Lung (tissue), 12 donors: ENCODE data around the gene ADCY1. TPM values are rescaled to one million over a fixed set of nuclear protein-coding genes. Genes with fewer than 3 reads are reported as not detected.

Experiments
- ATAC-seq: fragments of 200-7000 bp; cut with Tn5 transposase; one replicate; pipeline ENCODE4 v1.9.1; 2020; ENCODE audit warnings: moderate number of reproducible peaks; ENCODE audit not compliant: insufficient read depth, low FRiP score
- DNase-seq, 3 donors: peaks; one replicate each; pipeline ENCODE4 v3.0.0-alpha.2; 2013 to 2017
- H3K27ac ChIP-seq, 2 donors: one replicate each; pipeline ENCODE4 v1.5.1; 2013; ENCODE audit warnings: mild to moderate bottlenecking in 2 of 2, moderate library complexity in 2 of 2, control low read depth in 1 of 2, inconsistent platforms in 1 of 2, low read depth in 1 of 2, low read length in 1 of 2
- H3K27me3 ChIP-seq, 3 donors: one replicate each; pipeline ENCODE4 v1.5.1; 2013; ENCODE audit warnings: low read length in 2 of 3; ENCODE audit not compliant: control insufficient read depth in 3 of 3, insufficient read depth in 3 of 3
- H3K36me3 ChIP-seq, 4 donors: one replicate each; pipeline ENCODE4 v1.5.1; 2013; ENCODE audit warnings: low read length in 4 of 4, mild to moderate bottlenecking in 1 of 4, moderate library complexity in 1 of 4; ENCODE audit not compliant: control insufficient read depth in 4 of 4, insufficient read depth in 4 of 4
- H3K4me1 ChIP-seq, 5 donors: one replicate each; pipeline ENCODE4 v1.5.1; 2013; ENCODE audit warnings: low read length in 5 of 5, mild to moderate bottlenecking in 2 of 5, moderate library complexity in 1 of 5; ENCODE audit not compliant: control insufficient read depth in 5 of 5, insufficient read depth in 5 of 5
- H3K4me3 ChIP-seq: one replicate; pipeline ENCODE4 v1.5.1; 2013; ENCODE audit warnings: mild to moderate bottlenecking, control low read depth, moderate library complexity
- H3K9ac ChIP-seq, 2 donors: one replicate each; pipeline ENCODE4 v1.5.1; 2013; ENCODE audit warnings: low read length in 2 of 2, control low read depth in 1 of 2; ENCODE audit not compliant: insufficient read depth in 1 of 2
- H3K9me3 ChIP-seq, 4 donors: one replicate each; pipeline ENCODE4 v1.5.1; 2013; ENCODE audit warnings: low read length in 3 of 4, mild to moderate bottlenecking in 1 of 4, moderate library complexity in 1 of 4; ENCODE audit not compliant: control insufficient read depth in 4 of 4, insufficient read depth in 3 of 4
- WGBS, 2 donors: extraction: QIAGEN DNeasy Blood & Tissue Kit; methylation state at CpG; one replicate each; pipeline ENCODE4 v1.1.7; 2013; 5-methylcytosine and 5-hydroxymethylcytosine counted together
- polyA plus RNA-seq, 2 donors: library from polyadenylated mRNA; stranded (reverse); fragments of 200-250 nt; gene quantifications; one replicate each; pipeline ENCODE4 v1.2.1, GENCODE V29; 2013
- total RNA-seq, 2 donors: library from RNA; depleted of rRNA in 1 of 2; stranded (reverse); fragments of >200 nt in 1 of 2; gene quantifications; one replicate each; pipeline ENCODE4 v1.2.1, GENCODE V29; 2014 to 2021
- TF ChIP-seq, protein P1 (sequence below): IDR thresholded peaks from 2 replicates; pipeline ENCODE4 v1.5.1; 2012; ENCODE audit warnings: mild to moderate bottlenecking; ENCODE audit errors: control extremely low read depth, extremely low read depth
- donor health status: control.
- donor health status: control.
- donor health status: Bipolar disorder and iron deficiency.
- donor health status: healthy.
- donor health status: DM: yes; HTN: yes; CAD: no.

Gene ADCY1
- total and polyA plus RNA-seq, 4 donors, result 0.14 to 1.8 (median 0.28) TPM

DNA sequence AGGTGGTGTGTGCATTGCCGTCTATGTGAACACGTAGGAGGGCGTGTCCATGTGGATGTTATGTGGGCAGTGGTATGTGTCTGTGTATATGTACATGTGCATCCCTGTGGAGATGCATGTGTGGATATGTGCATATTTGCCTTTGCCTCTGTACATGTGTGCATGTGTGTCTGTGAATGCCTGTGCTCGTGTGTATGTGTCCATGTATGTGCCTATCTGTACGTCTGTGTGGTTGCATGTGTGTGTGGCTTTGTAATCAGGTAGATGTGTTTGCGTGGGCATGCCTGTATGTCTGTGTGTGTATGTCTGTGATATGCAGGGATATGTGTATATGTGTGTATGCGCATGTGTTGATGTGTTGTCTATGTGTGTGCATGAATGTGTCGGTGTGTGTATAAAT is 19.7 kb downstream of the ADCY1 start:
- no peak for DNase-seq
- 96% methylated on average over 8 of the region's 8 CpGs for WGBS, 2 donors
- Histone ChIP-seq H3K4me1 (peaks cover 0 to 14% (median 5%) of the 10 kb centered on the region in 5 donors), H3K36me3 (no peaks in the 10 kb centered on the region), H3K9me3 (no peaks in the 10 kb centered on the region), H3K27me3 (no peaks in the 10 kb centered on the region), H3K27ac (no peak overlapping the region), H3K4me3 (no peak overlapping the region), H3K9ac (no peak overlapping the region)
- no peak for ATAC-seq
- TF ChIP-seq, protein P1, sequence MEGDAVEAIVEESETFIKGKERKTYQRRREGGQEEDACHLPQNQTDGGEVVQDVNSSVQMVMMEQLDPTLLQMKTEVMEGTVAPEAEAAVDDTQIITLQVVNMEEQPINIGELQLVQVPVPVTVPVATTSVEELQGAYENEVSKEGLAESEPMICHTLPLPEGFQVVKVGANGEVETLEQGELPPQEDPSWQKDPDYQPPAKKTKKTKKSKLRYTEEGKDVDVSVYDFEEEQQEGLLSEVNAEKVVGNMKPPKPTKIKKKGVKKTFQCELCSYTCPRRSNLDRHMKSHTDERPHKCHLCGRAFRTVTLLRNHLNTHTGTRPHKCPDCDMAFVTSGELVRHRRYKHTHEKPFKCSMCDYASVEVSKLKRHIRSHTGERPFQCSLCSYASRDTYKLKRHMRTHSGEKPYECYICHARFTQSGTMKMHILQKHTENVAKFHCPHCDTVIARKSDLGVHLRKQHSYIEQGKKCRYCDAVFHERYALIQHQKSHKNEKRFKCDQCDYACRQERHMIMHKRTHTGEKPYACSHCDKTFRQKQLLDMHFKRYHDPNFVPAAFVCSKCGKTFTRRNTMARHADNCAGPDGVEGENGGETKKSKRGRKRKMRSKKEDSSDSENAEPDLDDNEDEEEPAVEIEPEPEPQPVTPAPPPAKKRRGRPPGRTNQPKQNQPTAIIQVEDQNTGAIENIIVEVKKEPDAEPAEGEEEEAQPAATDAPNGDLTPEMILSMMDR, result no peak

DNA sequence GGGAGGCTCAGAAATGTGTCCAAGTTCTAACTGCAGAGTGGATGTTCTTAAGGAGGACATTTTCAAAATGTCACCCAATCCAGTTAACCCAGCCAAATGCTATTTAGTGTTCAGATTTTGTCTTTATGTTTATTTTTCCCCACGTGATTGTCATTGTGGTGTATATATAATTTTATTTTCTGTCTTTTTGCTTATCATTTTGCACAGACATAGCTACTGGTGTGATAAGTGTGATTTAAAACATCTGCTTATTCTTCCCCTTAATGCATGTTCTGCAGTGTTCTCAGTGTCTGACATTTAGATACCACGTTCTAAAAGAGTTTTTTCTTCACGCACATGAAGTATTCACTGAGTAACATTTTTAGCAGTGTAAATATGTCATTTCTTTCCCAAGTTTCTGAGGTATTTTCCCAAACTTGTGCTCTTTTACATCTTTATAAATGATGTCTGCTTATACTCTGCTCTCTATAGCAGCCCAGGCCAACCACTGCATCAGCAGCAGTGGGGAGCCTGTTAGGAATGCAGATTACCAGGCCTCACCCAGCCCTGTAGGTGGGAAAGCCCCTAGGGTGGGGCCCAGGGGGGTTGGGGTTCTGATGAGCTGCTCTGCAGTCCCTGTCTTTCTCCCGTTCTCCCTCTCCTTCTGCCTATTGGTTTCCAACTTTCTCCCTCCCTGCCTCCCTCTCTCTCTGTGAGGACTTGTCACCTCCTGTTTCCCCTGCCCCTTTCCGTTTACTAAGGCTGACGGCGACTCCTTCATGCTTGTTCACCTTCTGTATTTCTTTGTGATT is 20.8 kb downstream of the ADCY1 start:
- no peak for ATAC-seq
- TF ChIP-seq, protein P1, result no peak
- no peaks in the 10 kb centered on the region for H3K9me3 ChIP-seq
- peak in 2 of 3 donors; percentile 54 to 61 for DNase-seq
- no peaks in the 10 kb centered on the region for H3K27me3 ChIP-seq
- H3K36me3 ChIP-seq, result no peaks in the 10 kb centered on the region
- H3K27ac ChIP-seq, result no peak overlapping the region
- WGBS, 2 donors, result 76 to 84% methylated on average over 7 of the region's 7 CpGs
- H3K4me1 ChIP-seq, result peaks cover 0 to 14% (median 5%) of the 10 kb centered on the region in 5 donors
- H3K9ac ChIP-seq, result no peak overlapping the region
- no peak overlapping the region for H3K4me3 ChIP-seq

- Histone ChIP-seq H3K27me3 (no peaks in the 10 kb centered on the region), H3K4me1 (peaks cover 0 to 14% (median 5%) of the 10 kb centered on the region in 5 donors), H3K9me3 (no peaks in the 10 kb centered on the region), H3K9ac (no peak overlapping the region), H3K27ac (no peak overlapping the region), H3K4me3 (no peak overlapping the region), H3K36me3 (no peaks in the 10 kb centered on the region)
- DNase-seq (no peak), ATAC-seq (no peak)
- WGBS, 2 donors, result 91 to 95% methylated on average over 9 of the region's 9 CpGs
- TF ChIP-seq, protein P1, result no peak
Measured at GRCh38 chr7:45595809-45596664, 21.9 kb downstream of the ADCY1 start.
